ENCODE results near the gene CGB2.

GRCh38 chr19:49004133-49004532, 27.6 kb upstream of the CGB2 start:
- TF ChIP-seq POLR2AphosphoS5 (IDR thresholded peaks at IDR 0.05; ENCODE audit: low read depth, low read length) (no peak), POLR2A (IDR thresholded peaks at IDR 0.05; ENCODE audit: low read depth, low read length) (no peak)

Measured in GM12892 (cell line).